ENCODE data around the gene CDKN2D. TPM values are rescaled to one million over a fixed set of nuclear protein-coding genes. Genes with fewer than 3 reads are reported as not detected.

CDKN2D gene
- total RNA-seq, 1 experiment from 2014 or later: 4.4 TPM

DNA sequence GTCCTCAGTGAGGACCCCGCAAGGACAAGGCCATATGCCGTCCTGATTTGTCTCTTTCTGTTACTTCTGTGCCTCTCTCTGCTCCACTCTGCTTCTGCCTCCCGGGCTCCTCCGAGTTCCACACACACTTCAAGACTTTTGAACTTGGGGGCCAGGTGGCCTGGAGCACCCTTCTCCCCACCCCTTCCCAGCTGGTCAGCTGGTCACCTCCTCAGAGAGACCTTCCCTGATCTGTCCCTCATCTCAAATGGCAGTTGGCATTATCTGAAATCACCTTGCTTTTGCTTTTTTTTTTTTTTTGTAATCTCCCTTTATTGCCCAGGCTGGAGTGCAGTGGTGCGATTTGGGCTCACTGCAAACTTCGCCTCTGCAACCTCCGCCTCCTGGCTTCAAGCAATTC, 49.4 kb downstream of the CDKN2D start:
- CTCF ChIA-PET: no interaction called here
- Mint-ChIP-seq H3K9me3 (ENCODE audit: low read depth, unreplicated experiment) (no peaks in the 10 kb centered on the region), H3K27me3 (ENCODE audit: unreplicated experiment) (peaks cover 59% of the 10 kb centered on the region), H3K36me3 (ENCODE audit: insufficient read depth, unreplicated experiment) (no peaks in the 10 kb centered on the region), H3K4me1 (ENCODE audit: low read depth, unreplicated experiment) (peaks cover 16% of the 10 kb centered on the region), H3K27ac (ENCODE audit: unreplicated experiment) (no peak overlapping the region), H3K4me3 (ENCODE audit: low read depth, unreplicated experiment) (no peak overlapping the region)
- no peak for DNase-seq
- no TSS peak for BruUV-seq (replicated peaks)
- intact Hi-C loops (cut with micrococcal nuclease; ENCODE audit: unreplicated experiment): no loop called here
- TF ChIP-seq, protein P1, sequence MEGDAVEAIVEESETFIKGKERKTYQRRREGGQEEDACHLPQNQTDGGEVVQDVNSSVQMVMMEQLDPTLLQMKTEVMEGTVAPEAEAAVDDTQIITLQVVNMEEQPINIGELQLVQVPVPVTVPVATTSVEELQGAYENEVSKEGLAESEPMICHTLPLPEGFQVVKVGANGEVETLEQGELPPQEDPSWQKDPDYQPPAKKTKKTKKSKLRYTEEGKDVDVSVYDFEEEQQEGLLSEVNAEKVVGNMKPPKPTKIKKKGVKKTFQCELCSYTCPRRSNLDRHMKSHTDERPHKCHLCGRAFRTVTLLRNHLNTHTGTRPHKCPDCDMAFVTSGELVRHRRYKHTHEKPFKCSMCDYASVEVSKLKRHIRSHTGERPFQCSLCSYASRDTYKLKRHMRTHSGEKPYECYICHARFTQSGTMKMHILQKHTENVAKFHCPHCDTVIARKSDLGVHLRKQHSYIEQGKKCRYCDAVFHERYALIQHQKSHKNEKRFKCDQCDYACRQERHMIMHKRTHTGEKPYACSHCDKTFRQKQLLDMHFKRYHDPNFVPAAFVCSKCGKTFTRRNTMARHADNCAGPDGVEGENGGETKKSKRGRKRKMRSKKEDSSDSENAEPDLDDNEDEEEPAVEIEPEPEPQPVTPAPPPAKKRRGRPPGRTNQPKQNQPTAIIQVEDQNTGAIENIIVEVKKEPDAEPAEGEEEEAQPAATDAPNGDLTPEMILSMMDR (IDR thresholded peaks at IDR 0.05; ENCODE audit: unreplicated experiment): no peak

DNA sequence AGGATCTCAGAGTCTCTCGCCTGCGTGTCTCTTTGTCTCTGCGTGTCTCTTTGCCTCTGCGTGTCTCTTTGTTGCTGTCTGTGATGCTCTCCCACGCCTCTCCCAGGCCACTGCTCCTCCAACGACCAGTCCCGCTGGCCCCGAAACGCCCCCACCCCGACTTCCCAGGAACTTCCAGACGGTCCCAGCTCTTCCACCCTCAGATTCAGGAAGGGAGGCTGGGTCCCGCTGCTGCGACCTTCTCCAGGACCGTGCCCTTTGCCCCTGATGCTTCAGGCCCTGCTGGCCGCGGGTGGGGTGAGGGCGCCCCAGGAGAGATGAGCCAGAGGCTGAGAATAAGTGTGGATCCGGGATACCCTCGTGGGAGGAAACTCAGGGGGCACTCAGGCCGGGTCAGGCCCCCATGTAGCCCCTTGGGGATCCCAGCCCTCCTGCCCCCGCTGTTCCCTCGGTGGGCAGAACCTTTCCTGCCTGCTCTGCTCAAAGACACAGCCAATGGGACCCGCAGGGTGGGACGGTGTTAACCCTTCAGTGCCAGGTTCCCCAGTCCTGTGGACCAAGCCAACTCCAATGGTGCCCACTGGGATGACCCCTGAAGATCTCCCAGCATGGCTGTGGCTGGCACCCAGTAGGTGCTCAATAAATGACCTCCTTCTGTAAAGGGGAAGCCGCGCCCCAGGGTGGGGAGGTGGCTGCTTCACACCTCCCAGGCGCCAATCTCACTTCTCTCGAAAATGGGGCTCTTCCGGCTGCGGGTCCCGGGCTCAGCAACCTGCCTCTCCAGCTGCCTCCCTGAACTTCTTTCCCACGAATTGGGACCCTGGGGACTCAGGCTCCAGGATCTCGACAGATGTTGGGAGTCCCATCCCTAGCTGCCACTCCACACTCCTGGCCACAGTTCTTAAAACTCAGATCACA, 50.1 kb downstream of the CDKN2D start:
- Mint-ChIP-seq H3K9me3 (ENCODE audit: low read depth, unreplicated experiment) (no peaks in the 10 kb centered on the region), H3K27ac (ENCODE audit: unreplicated experiment) (no peak overlapping the region), H3K4me3 (ENCODE audit: low read depth, unreplicated experiment) (peak overlapping the region; percentile 53), H3K27me3 (ENCODE audit: unreplicated experiment) (peaks cover 66% of the 10 kb centered on the region), H3K4me1 (ENCODE audit: low read depth, unreplicated experiment) (peaks cover 16% of the 10 kb centered on the region), H3K36me3 (ENCODE audit: insufficient read depth, unreplicated experiment) (no peaks in the 10 kb centered on the region)
- TF ChIP-seq, protein P1 (IDR thresholded peaks at IDR 0.05; ENCODE audit: unreplicated experiment): no peak
- CTCF ChIA-PET: interaction anchor here (0.5 kb wide), 1 partner anchor 33 kb away, joined by 4 read pairs; no protein-coding TSS in a partner anchor
- intact Hi-C loops (cut with micrococcal nuclease; ENCODE audit: unreplicated experiment): no loop called here
- no peak for DNase-seq
- BruUV-seq (replicated peaks): no TSS peak

DNA sequence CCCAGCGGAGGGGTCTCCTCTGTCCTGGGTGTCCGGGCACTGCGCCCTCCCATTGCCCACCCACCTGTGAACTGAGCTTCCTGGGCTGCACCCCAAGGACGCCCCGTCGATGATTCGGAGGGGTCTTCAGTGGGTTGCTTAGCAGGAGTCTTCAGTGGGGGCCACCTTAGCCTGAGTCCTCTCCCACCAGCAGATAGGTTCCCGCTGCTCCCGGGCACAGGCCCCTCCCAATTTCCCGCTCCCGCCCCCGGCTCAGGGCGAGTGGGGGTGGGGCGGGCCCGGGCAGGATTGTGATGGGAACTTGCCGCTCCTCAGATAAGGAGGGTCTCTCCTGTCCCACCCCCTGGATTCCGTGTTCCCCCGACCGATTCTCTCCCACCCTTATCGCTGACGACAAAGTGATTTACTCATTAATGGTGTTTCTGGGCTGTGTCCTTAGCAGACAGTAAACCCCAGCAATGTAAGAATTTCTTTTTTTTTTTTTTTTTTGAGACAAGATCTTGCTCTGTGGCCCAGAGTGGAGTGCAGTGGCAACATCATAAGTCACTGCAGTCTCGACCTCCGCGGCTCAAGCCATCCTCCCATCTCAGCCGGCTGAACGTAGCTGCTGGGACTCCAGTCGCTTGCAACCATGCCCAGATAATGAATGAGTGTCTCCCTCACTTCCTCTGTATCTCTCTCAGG, 50.9 kb downstream of the CDKN2D start:
- peak overlapping the region; percentile 53 for H3K4me3 Mint-ChIP-seq (ENCODE audit: low read depth, unreplicated experiment)
- peaks cover 74% of the 10 kb centered on the region for H3K27me3 Mint-ChIP-seq (ENCODE audit: unreplicated experiment)
- no peaks in the 10 kb centered on the region for H3K36me3 Mint-ChIP-seq (ENCODE audit: insufficient read depth, unreplicated experiment)
- peak; percentile 5 for DNase-seq
- BruUV-seq (replicated peaks): no TSS peak
- no peak overlapping the region for H3K27ac Mint-ChIP-seq (ENCODE audit: unreplicated experiment)
- TF ChIP-seq, protein P1 (IDR thresholded peaks at IDR 0.05; ENCODE audit: unreplicated experiment): no peak
- intact Hi-C loops (cut with micrococcal nuclease; ENCODE audit: unreplicated experiment): no loop called here
- H3K4me1 Mint-ChIP-seq (ENCODE audit: low read depth, unreplicated experiment): peaks cover 16% of the 10 kb centered on the region
- CTCF ChIA-PET: interaction anchor here (0.5 kb wide), 1 partner anchor 33 kb away, joined by 4 read pairs; no protein-coding TSS in a partner anchor
- H3K9me3 Mint-ChIP-seq (ENCODE audit: low read depth, unreplicated experiment): no peaks in the 10 kb centered on the region

DNA sequence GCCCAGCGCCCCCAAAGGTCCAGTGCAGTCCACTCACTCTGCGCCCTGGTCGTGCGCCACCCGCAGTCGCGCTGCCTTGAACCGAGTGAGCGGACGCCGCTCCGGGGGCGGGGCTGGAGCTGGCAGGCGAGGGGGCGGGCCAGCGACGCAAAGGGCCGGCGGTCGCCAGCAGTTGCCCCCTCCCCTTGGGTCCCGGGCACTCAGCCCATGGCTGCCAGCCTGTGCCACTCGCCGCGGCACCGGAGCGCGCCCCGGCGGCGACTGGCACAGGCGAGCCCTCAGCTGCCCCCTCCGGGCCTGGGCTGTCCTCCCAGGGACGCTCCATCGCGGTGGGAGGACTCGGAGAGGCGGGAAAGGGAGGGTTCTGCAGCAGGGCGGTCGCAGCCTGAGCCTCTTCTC, 51.4 kb downstream of the CDKN2D start, which contains the start of gene S1PR5:
Gene S1PR5, minus strand, starts transcription at position 87 of the 399 bp plus-strand sequence. CDS start 2,436 bp downstream, outside the sequence.
- Mint-ChIP-seq H3K4me1 (ENCODE audit: low read depth, unreplicated experiment) (peaks cover 16% of the 10 kb centered on the region), H3K27ac (ENCODE audit: unreplicated experiment) (no peak within 1 kb of the TSS), H3K36me3 (ENCODE audit: insufficient read depth, unreplicated experiment) (no peaks in the 10 kb centered on the region), H3K4me3 (ENCODE audit: low read depth, unreplicated experiment) (peak within 1 kb of the TSS; percentile 55), H3K27me3 (ENCODE audit: unreplicated experiment) (peaks cover 79% of the 10 kb centered on the region), H3K9me3 (ENCODE audit: low read depth, unreplicated experiment) (no peaks in the 10 kb centered on the region)
- BruUV-seq (replicated peaks): no TSS peak
- intact Hi-C loops (cut with micrococcal nuclease; ENCODE audit: unreplicated experiment): no loop called here
- DNase-seq: peak; percentile 5
- CTCF ChIA-PET: no interaction called here
- TF ChIP-seq, protein P1 (IDR thresholded peaks at IDR 0.05; ENCODE audit: unreplicated experiment): no peak

All from Calu3 (cell line).